Ishikawa (cell line): ENCODE measurements around the gene RELT.

Experiments
- CEBPB ChIP-seq: IDR thresholded peaks from 2 replicates; pipeline ENCODE4 v1.6.1; 2012
- CREB1 ChIP-seq: IDR thresholded peaks from 2 replicates; pipeline ENCODE4 v1.6.1; 2012; ENCODE audit warnings: low read depth
- EGR1 ChIP-seq: IDR thresholded peaks from 2 replicates; pipeline ENCODE4 v1.6.1; 2012
- EP300 ChIP-seq: IDR thresholded peaks from 2 replicates; pipeline ENCODE4 v1.6.1; 2012; ENCODE audit warnings: borderline replicate concordance
- FOXM1 ChIP-seq: IDR thresholded peaks from 2 replicates; pipeline ENCODE4 v1.6.1; 2012; ENCODE audit warnings: low read depth, borderline replicate concordance
- MAX ChIP-seq: IDR thresholded peaks from 2 replicates; pipeline ENCODE4 v1.6.1; 2012
- RAD21 ChIP-seq: IDR thresholded peaks from 2 replicates; pipeline ENCODE4 v1.6.1; 2012; ENCODE audit warnings: low read depth
- TAF1 ChIP-seq: IDR thresholded peaks from 2 replicates; pipeline ENCODE4 v1.6.1; 2012; ENCODE audit warnings: low read depth, mild to moderate bottlenecking
- TCF12 ChIP-seq: IDR thresholded peaks from 2 replicates; pipeline ENCODE4 v1.6.1; 2012; ENCODE audit warnings: low read depth
- USF1 ChIP-seq: IDR thresholded peaks from 2 replicates; pipeline ENCODE4 v1.6.1; 2012
- YY1 ChIP-seq: IDR thresholded peaks from 2 replicates; pipeline ENCODE4 v1.6.1; 2012; ENCODE audit warnings: low read depth
- TF ChIP-seq, protein P1 (sequence below): IDR thresholded peaks from 2 replicates; pipeline ENCODE4 v1.6.1; 2012; ENCODE audit warnings: low read depth, mild to moderate bottlenecking

- no peak for TF ChIP-seq CEBPB
- no peak for TF ChIP-seq EP300
- no peak for TF ChIP-seq FOXM1
- no peak for TF ChIP-seq MAX
- TF ChIP-seq YY1, result no peak
- no peak for TF ChIP-seq RAD21
- no peak for TF ChIP-seq TAF1
- no peak for TF ChIP-seq EGR1
- TF ChIP-seq, protein P1, sequence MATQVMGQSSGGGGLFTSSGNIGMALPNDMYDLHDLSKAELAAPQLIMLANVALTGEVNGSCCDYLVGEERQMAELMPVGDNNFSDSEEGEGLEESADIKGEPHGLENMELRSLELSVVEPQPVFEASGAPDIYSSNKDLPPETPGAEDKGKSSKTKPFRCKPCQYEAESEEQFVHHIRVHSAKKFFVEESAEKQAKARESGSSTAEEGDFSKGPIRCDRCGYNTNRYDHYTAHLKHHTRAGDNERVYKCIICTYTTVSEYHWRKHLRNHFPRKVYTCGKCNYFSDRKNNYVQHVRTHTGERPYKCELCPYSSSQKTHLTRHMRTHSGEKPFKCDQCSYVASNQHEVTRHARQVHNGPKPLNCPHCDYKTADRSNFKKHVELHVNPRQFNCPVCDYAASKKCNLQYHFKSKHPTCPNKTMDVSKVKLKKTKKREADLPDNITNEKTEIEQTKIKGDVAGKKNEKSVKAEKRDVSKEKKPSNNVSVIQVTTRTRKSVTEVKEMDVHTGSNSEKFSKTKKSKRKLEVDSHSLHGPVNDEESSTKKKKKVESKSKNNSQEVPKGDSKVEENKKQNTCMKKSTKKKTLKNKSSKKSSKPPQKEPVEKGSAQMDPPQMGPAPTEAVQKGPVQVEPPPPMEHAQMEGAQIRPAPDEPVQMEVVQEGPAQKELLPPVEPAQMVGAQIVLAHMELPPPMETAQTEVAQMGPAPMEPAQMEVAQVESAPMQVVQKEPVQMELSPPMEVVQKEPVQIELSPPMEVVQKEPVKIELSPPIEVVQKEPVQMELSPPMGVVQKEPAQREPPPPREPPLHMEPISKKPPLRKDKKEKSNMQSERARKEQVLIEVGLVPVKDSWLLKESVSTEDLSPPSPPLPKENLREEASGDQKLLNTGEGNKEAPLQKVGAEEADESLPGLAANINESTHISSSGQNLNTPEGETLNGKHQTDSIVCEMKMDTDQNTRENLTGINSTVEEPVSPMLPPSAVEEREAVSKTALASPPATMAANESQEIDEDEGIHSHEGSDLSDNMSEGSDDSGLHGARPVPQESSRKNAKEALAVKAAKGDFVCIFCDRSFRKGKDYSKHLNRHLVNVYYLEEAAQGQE, result no peak
- TF ChIP-seq CREB1, result no peak
- TF ChIP-seq TCF12, result no peak
- TF ChIP-seq USF1, result no peak
Observed at GRCh38 chr11:73367482-73368024, 8.6 kb upstream of the RELT start.
